Mesenchymal stem cell (in vitro differentiated cells and primary cell): Measurements from ENCODE around the gene GGCX.
"Not testable (repeated sequence)": the region's sequence is repeated elsewhere in the genome, so short reads cannot be mapped to it uniquely, and the experiment has no call there.

Experiments used
- DNase-seq: peaks from one replicate; pipeline ENCODE4 v3.0.0-alpha.2; 2013
- H2AFZ ChIP-seq: one replicate; pipeline ENCODE4 v1.6.1; 2013; ENCODE audit warnings: low read depth, mild to moderate bottlenecking, control low read depth, inconsistent platforms, low read length, moderate library complexity
- H2AK5ac ChIP-seq: 2 replicates; pipeline ENCODE4 v1.6.1; 2013; ENCODE audit warnings: low read length, moderate library complexity, mild to moderate bottlenecking, inconsistent platforms; ENCODE audit not compliant: severe bottlenecking
- H2BK120ac ChIP-seq: one replicate; pipeline ENCODE4 v1.6.1; 2013; ENCODE audit warnings: low read depth, mild to moderate bottlenecking, inconsistent platforms, low read length, moderate library complexity
- H2BK12ac ChIP-seq, 2 experiments: one replicate each; pipeline ENCODE4 v1.6.1; 2013; ENCODE audit warnings: inconsistent platforms in 2 of 2, low read length in 2 of 2, mild to moderate bottlenecking in 2 of 2, moderate library complexity in 2 of 2, control low read depth in 1 of 2
- H2BK15ac ChIP-seq: one replicate; pipeline ENCODE4 v1.6.1; 2013; ENCODE audit warnings: mild to moderate bottlenecking, low read depth, inconsistent platforms; ENCODE audit not compliant: poor library complexity, severe bottlenecking
- H2BK5ac ChIP-seq: 2 replicates; pipeline ENCODE4 v1.6.1; 2013; ENCODE audit warnings: low read depth, mild to moderate bottlenecking, low read length, control low read depth, inconsistent platforms; ENCODE audit not compliant: poor library complexity, severe bottlenecking
- H3K14ac ChIP-seq, 2 experiments: one replicate each; pipeline ENCODE4 v1.6.1; 2013; ENCODE audit warnings: inconsistent platforms in 2 of 2, low read length in 2 of 2, control low read depth in 1 of 2, mild to moderate bottlenecking in 1 of 2, moderate library complexity in 1 of 2
- H3K18ac ChIP-seq, 2 experiments: one replicate each; pipeline ENCODE4 v1.6.1; 2013; ENCODE audit warnings: inconsistent platforms in 2 of 2, low read length in 2 of 2, control low read depth in 1 of 2, low read depth in 1 of 2, mild to moderate bottlenecking in 1 of 2
- H3K23ac ChIP-seq, 2 experiments: one replicate each; pipeline ENCODE4 v1.6.1; 2013; ENCODE audit warnings: inconsistent platforms in 2 of 2, low read length in 2 of 2, mild to moderate bottlenecking in 2 of 2, moderate library complexity in 2 of 2, control low read depth in 1 of 2
- H3K27ac ChIP-seq: 2 replicates; pipeline ENCODE4 v1.5.1; 2013; ENCODE audit warnings: mild to moderate bottlenecking, moderate library complexity, low read length, control low read depth, inconsistent platforms; ENCODE audit not compliant: poor library complexity, severe bottlenecking
- H3K27me3 ChIP-seq, 2 experiments: 2 replicates each; pipeline versions ENCODE4 v1.6.1 to v1.7.0; 2013; ENCODE audit warnings: low read length in 2 of 2, mild to moderate bottlenecking in 2 of 2, moderate library complexity in 2 of 2, control low read depth in 1 of 2, inconsistent platforms in 1 of 2; ENCODE audit not compliant: control insufficient read depth in 1 of 2, insufficient read depth in 1 of 2
- H3K36me3 ChIP-seq, 2 experiments: 2 replicates each; pipeline versions ENCODE4 v1.6.1 to v1.7.0; 2013; ENCODE audit warnings: low read length in 2 of 2, control low read depth in 1 of 2, inconsistent platforms in 1 of 2, low read depth in 1 of 2, mild to moderate bottlenecking in 1 of 2; ENCODE audit not compliant: insufficient read depth in 2 of 2, control insufficient read depth in 1 of 2
- H3K4ac ChIP-seq, 2 experiments: one replicate each; pipeline ENCODE4 v1.6.1; 2013; ENCODE audit warnings: inconsistent platforms in 2 of 2, low read length in 2 of 2, mild to moderate bottlenecking in 2 of 2, moderate library complexity in 2 of 2, control low read depth in 1 of 2, low read depth in 1 of 2
- H3K4me1 ChIP-seq: 2 replicates; pipeline ENCODE4 v1.6.1; 2013; ENCODE audit warnings: low read depth, low read length, control low read depth; ENCODE audit not compliant: control insufficient read depth, insufficient read depth
- H3K4me2 ChIP-seq: 2 replicates; pipeline ENCODE4 v1.6.1; 2013; ENCODE audit warnings: low read length, mild to moderate bottlenecking, inconsistent platforms; ENCODE audit not compliant: poor library complexity, severe bottlenecking
- H3K4me3 ChIP-seq, 2 experiments: 2 replicates each; pipeline versions ENCODE4 v1.5.1 to v1.7.0; 2013; ENCODE audit warnings: low read length in 2 of 2, mild to moderate bottlenecking in 2 of 2, control low read depth in 1 of 2, low read depth in 1 of 2; ENCODE audit not compliant: insufficient read depth in 1 of 2
- H3K79me1 ChIP-seq: replicated peaks from 2 replicates; pipeline ENCODE4 v1.6.1; 2013; ENCODE audit warnings: mild to moderate bottlenecking, control low read depth, low read length, inconsistent platforms; ENCODE audit not compliant: poor library complexity, severe bottlenecking
- H3K9ac ChIP-seq: 2 replicates; pipeline ENCODE4 v1.7.0; 2013; ENCODE audit warnings: mild to moderate bottlenecking, low read length, moderate library complexity
- H3K9me3 ChIP-seq: 2 replicates; pipeline ENCODE4 v1.7.0; 2013; ENCODE audit warnings: mild to moderate bottlenecking, low read length; ENCODE audit not compliant: control insufficient read depth
- H4K8ac ChIP-seq: one replicate; pipeline ENCODE4 v1.6.1; 2013; ENCODE audit warnings: inconsistent platforms, mild to moderate bottlenecking, low read length, moderate library complexity
- H4K91ac ChIP-seq: one replicate; pipeline ENCODE4 v1.6.1; 2013; ENCODE audit warnings: mild to moderate bottlenecking, low read length, inconsistent platforms
- WGBS: methylation state at CpG from one replicate; pipeline ENCODE4 v1.1.7; 2013; ENCODE audit warnings: mixed read lengths; 5-methylcytosine and 5-hydroxymethylcytosine counted together

The GGCX gene

DNA sequence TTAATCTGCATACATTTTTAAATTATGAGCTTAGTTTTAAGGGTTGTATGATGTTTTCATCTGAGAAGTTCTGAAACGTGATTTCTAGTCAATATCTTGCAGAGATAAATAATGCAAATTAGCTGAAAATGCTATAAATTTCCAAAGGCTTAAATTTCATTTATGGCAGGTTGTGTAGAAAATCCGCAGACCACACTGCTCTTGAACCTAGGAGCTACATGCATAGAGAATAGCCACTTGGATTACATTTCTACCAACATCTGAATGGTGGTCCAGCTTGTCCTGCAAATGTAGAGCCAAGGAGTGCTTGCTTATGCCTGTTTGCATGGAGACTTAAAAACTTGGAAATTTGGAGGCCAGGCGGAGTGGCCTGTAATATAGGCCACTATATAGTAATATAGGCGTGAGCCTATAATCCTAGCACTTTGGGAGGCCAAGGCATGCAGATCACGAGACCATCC lies 15.5 kb downstream of the GGCX start:
- Histone ChIP-seq H3K79me1 (peaks cover 1% of the 10 kb centered on the region), H2BK15ac (no peak overlapping the region), H4K8ac (no peak overlapping the region)

GRCh38 chr2:85544915-85545779 lies 16.1 kb downstream of the GGCX start:
- not testable (repeated sequence) for H2AFZ ChIP-seq, H4K8ac ChIP-seq, H3K27ac ChIP-seq, H4K91ac ChIP-seq, H2AK5ac ChIP-seq, H2BK12ac ChIP-seq, H3K4me3 ChIP-seq, H2BK15ac ChIP-seq, H3K4me2 ChIP-seq, DNase-seq, H3K23ac ChIP-seq, H3K4ac ChIP-seq, H3K18ac ChIP-seq, H2BK120ac ChIP-seq, H3K14ac ChIP-seq, H3K79me1 ChIP-seq, H3K9me3 ChIP-seq, H2BK5ac ChIP-seq, H3K4me1 ChIP-seq, H3K27me3 ChIP-seq
- Histone ChIP-seq H3K36me3 (peaks cover 13 to 71% of the 10 kb centered on the region in 2 experiments), H3K9ac (peak overlapping the region; percentile 99)
- WGBS: 95% methylated on average over 1 of the region's 5 CpGs

More for the DNA sequence above, 15.5 kb downstream of the GGCX start:
- no peak overlapping the region for H2AK5ac ChIP-seq
- no peak overlapping the region for H3K14ac ChIP-seq
- H3K9ac ChIP-seq: peak overlapping the region; percentile 99
- DNase-seq: no peak
- no peaks in the 10 kb centered on the region for H3K27me3 ChIP-seq
- WGBS: 96% methylated on average over 5 of the region's 5 CpGs
- H3K4me2 ChIP-seq: no peak overlapping the region
- no peak overlapping the region for H4K91ac ChIP-seq
- no peak overlapping the region for H3K4ac ChIP-seq
- no peak overlapping the region for H3K4me3 ChIP-seq
- no peak overlapping the region for H2AFZ ChIP-seq
- H2BK120ac ChIP-seq: no peak overlapping the region
- H3K9me3 ChIP-seq: no peaks in the 10 kb centered on the region
- H2BK12ac ChIP-seq: no peak overlapping the region
- no peak overlapping the region for H3K27ac ChIP-seq
- no peak overlapping the region for H3K23ac ChIP-seq
- peaks cover 16 to 71% of the 10 kb centered on the region in 2 experiments for H3K36me3 ChIP-seq
- H3K18ac ChIP-seq: no peak overlapping the region
- no peak overlapping the region for H2BK5ac ChIP-seq
- H3K4me1 ChIP-seq: peaks cover 8% of the 10 kb centered on the region

DNA sequence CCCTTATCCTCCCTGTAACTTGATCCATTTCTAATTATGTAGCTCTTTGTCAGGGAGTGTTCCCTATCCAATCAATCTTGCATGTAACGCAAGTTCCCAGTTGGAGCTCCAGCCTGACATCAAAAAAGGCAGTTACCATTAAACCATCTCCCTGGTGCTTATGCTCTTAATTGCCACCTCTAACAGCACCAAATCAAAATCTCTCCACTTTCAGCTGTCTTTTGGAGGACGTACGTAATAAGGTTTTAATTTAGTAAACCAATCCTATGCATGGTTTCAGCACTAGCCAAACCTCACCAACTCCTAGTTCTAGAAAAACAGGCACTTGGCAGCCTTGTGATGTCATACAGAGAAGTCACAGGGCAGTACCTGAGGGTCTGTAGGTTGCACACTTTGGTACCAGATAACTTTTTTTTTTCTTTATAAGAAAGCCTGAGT lies 17.0 kb downstream of the GGCX start:
- not testable (repeated sequence) for H2BK120ac ChIP-seq, H4K91ac ChIP-seq, H3K23ac ChIP-seq, H3K14ac ChIP-seq, H3K18ac ChIP-seq, H4K8ac ChIP-seq, H2AFZ ChIP-seq, H3K9me3 ChIP-seq, H3K27me3 ChIP-seq, H2BK5ac ChIP-seq, H3K4me2 ChIP-seq, H3K4ac ChIP-seq, H3K4me1 ChIP-seq, H2AK5ac ChIP-seq, H2BK15ac ChIP-seq, H2BK12ac ChIP-seq, H3K27ac ChIP-seq, DNase-seq, H3K79me1 ChIP-seq
- WGBS: 91% methylated on average over 3 of the region's 3 CpGs
- Histone ChIP-seq H3K36me3 (peaks cover 13 to 71% of the 10 kb centered on the region in 2 experiments), H3K4me3 (peak overlapping the region in 1 of 2 experiments; percentile 28), H3K9ac (peak overlapping the region; percentile 99)

DNA sequence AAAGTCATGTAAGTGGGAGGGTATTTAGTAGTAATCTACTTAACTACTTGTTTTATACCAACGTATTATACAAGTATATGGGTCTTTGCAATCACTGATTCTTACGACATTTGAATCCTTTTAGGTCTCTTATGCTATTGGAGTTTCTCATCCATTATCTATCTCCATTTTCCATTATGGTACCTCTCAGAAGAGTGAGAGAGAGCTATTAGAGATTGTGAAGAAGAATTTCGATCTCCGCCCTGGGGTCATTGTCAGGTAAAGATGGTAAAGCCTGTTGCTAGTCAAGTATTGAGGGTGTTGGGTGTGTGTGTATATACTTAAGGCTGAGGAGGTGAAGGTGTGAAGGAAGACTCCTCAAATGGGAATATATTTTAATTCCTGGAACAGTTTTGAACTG lies 18.5 kb downstream of the GGCX start:
- Histone ChIP-seq H3K4me3 (peak overlapping the region in 1 of 2 experiments; percentile 98), H2BK5ac (no peak overlapping the region), H3K23ac (no peak overlapping the region), H2AFZ (no peak overlapping the region), H4K8ac (no peak overlapping the region), H3K27me3 (no peaks in the 10 kb centered on the region), H4K91ac (no peak overlapping the region), H3K27ac (no peak overlapping the region), H3K36me3 (peaks cover 12 to 67% of the 10 kb centered on the region in 2 experiments), H3K18ac (no peak overlapping the region), H3K4me2 (no peak overlapping the region), H3K79me1 (peaks cover 1% of the 10 kb centered on the region), H3K14ac (no peak overlapping the region), H3K9me3 (no peaks in the 10 kb centered on the region), H2BK120ac (no peak overlapping the region), H3K4ac (no peak overlapping the region), H2BK15ac (no peak overlapping the region), H2BK12ac (no peak overlapping the region), H2AK5ac (no peak overlapping the region), H3K9ac (peak overlapping the region; percentile 99), H3K4me1 (no peaks in the 10 kb centered on the region)
- WGBS: 99% methylated on average over 2 of the region's 4 CpGs
- no peak for DNase-seq
